ENCODE data around the gene BCO1. TPM values are rescaled to one million over a fixed set of nuclear protein-coding genes. Genes with fewer than 3 reads are reported as not detected.

The BCO1 gene
- total and polyA plus RNA-seq, 2 donors from 2014 or later: 1.4 to 3.0 TPM

GRCh38 chr16:81275795-81276194, 37.3 kb downstream of the BCO1 start:
- intact Hi-C loops (cut with DNase I): no loop called here
- no peak overlapping the region for H3K27ac ChIP-seq (ENCODE audit: low read depth in 2 of 2, low read length in 2 of 2)
- no peak for FAIRE-seq

DNA sequence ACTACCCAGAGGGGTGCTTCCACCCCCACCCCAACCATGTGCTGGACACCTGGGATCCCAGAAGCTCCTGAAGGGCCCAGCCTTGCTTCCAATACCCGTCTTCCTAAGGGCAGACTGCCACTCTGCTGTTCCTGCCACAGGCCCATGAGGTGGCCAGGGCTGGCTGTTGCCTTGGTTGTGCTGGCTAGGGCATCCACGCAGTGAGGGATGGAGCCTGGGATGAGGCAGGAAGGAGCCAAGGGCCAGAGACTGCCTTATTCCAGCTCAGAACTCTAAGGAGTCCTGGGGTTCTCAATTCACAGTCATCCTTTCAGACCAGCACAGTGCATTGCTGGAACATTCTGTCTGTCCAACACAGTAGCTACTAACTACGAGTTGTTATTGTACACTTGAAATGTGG, 37.8 kb downstream of the BCO1 start:
- Histone ChIP-seq H3K27me3 (ENCODE audit: control insufficient read depth, insufficient read depth, low read length) (no peaks in the 10 kb centered on the region), H3K4me1 (ENCODE audit: control insufficient read depth in 2 of 3, insufficient read depth in 2 of 3, low read depth in 1 of 3, low read length in 3 of 3) (no peaks in the 10 kb centered on the region), H3K9me3 (ENCODE audit: control insufficient read depth in 2 of 3, insufficient read depth in 1 of 3, low read length in 3 of 3) (no peaks in the 10 kb centered on the region), H3K27ac (ENCODE audit: low read depth in 2 of 2, low read length in 2 of 2) (no peak overlapping the region), H3K36me3 (ENCODE audit: control insufficient read depth in 2 of 3, insufficient read depth in 3 of 3, low read length in 3 of 3) (no peaks in the 10 kb centered on the region), H3K4me3 (ENCODE audit: low read length in 3 of 3) (no peak overlapping the region), H3K9ac (ENCODE audit: low read length in 3 of 3) (no peak overlapping the region)
- intact Hi-C loops (cut with DNase I): no loop called here
- TF ChIP-seq, protein P1, sequence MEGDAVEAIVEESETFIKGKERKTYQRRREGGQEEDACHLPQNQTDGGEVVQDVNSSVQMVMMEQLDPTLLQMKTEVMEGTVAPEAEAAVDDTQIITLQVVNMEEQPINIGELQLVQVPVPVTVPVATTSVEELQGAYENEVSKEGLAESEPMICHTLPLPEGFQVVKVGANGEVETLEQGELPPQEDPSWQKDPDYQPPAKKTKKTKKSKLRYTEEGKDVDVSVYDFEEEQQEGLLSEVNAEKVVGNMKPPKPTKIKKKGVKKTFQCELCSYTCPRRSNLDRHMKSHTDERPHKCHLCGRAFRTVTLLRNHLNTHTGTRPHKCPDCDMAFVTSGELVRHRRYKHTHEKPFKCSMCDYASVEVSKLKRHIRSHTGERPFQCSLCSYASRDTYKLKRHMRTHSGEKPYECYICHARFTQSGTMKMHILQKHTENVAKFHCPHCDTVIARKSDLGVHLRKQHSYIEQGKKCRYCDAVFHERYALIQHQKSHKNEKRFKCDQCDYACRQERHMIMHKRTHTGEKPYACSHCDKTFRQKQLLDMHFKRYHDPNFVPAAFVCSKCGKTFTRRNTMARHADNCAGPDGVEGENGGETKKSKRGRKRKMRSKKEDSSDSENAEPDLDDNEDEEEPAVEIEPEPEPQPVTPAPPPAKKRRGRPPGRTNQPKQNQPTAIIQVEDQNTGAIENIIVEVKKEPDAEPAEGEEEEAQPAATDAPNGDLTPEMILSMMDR (IDR thresholded peaks at IDR 0.05; ENCODE audit: borderline replicate concordance, extremely low read depth, insufficient read depth): no peak
- no peak for FAIRE-seq
- DNase-seq: no peak

More at GRCh38 chr16:81275795-81276194, 37.3 kb downstream of the BCO1 start:
- Histone ChIP-seq H3K4me3 (ENCODE audit: low read length in 3 of 3) (no peak overlapping the region), H3K9me3 (ENCODE audit: control insufficient read depth in 2 of 3, insufficient read depth in 1 of 3, low read length in 3 of 3) (no peaks in the 10 kb centered on the region), H3K9ac (ENCODE audit: low read length in 3 of 3) (no peak overlapping the region), H3K4me1 (ENCODE audit: control insufficient read depth in 2 of 3, insufficient read depth in 2 of 3, low read depth in 1 of 3, low read length in 3 of 3) (no peaks in the 10 kb centered on the region), H3K36me3 (ENCODE audit: control insufficient read depth in 2 of 3, insufficient read depth in 3 of 3, low read length in 3 of 3) (no peaks in the 10 kb centered on the region), H3K27me3 (ENCODE audit: control insufficient read depth, insufficient read depth, low read length) (no peaks in the 10 kb centered on the region)
- TF ChIP-seq, protein P1 (IDR thresholded peaks at IDR 0.05; ENCODE audit: borderline replicate concordance, extremely low read depth, insufficient read depth): no peak
- no peak for DNase-seq

GRCh38 chr16:81277541-81278080, 39.1 kb downstream of the BCO1 start:
- FAIRE-seq (no peak), DNase-seq (peak in 3 of 5 donors; percentile 27 to 56 (median 42))
- TF ChIP-seq, protein P1 (IDR thresholded peaks at IDR 0.05; ENCODE audit: borderline replicate concordance, extremely low read depth, insufficient read depth): no peak
- Histone ChIP-seq H3K4me1 (ENCODE audit: control insufficient read depth in 2 of 3, insufficient read depth in 2 of 3, low read depth in 1 of 3, low read length in 3 of 3) (no peaks in the 10 kb centered on the region), H3K9ac (ENCODE audit: low read length in 3 of 3) (no peak overlapping the region), H3K4me3 (ENCODE audit: low read length in 3 of 3) (no peak overlapping the region), H3K9me3 (ENCODE audit: control insufficient read depth in 2 of 3, insufficient read depth in 1 of 3, low read length in 3 of 3) (no peaks in the 10 kb centered on the region), H3K36me3 (ENCODE audit: control insufficient read depth in 2 of 3, insufficient read depth in 3 of 3, low read length in 3 of 3) (no peaks in the 10 kb centered on the region), H3K27ac (ENCODE audit: low read depth in 2 of 2, low read length in 2 of 2) (no peak overlapping the region), H3K27me3 (ENCODE audit: control insufficient read depth, insufficient read depth, low read length) (no peaks in the 10 kb centered on the region)
- intact Hi-C loops (cut with DNase I): no loop called here

DNA sequence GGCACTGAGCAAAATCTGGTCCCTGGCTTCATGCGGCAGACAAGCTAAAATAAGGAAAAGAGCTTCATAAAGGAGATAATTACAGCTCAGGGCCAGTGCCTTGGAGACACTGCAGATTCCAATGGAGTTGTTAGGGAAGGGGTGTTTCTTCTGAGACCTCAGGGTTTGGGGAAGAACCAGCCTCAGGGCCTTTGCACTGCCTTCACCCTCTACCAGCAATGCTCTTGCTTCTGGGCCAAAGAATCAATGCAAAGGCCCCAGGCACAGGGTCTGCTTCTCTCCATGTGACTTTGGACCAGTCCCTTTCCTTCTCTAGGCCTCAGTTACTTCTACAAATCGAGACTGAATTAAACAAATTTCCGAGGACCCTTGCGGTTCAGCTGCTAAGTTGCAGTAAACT, 40.0 kb downstream of the BCO1 start:
- FAIRE-seq: no peak
- TF ChIP-seq, protein P1 (IDR thresholded peaks at IDR 0.05; ENCODE audit: borderline replicate concordance, extremely low read depth, insufficient read depth): no peak
- Histone ChIP-seq H3K9ac (ENCODE audit: low read length in 3 of 3) (no peak overlapping the region), H3K4me1 (ENCODE audit: control insufficient read depth in 2 of 3, insufficient read depth in 2 of 3, low read depth in 1 of 3, low read length in 3 of 3) (no peaks in the 10 kb centered on the region), H3K36me3 (ENCODE audit: control insufficient read depth in 2 of 3, insufficient read depth in 3 of 3, low read length in 3 of 3) (no peaks in the 10 kb centered on the region), H3K27ac (ENCODE audit: low read depth in 2 of 2, low read length in 2 of 2) (no peak overlapping the region), H3K4me3 (ENCODE audit: low read length in 3 of 3) (no peak overlapping the region), H3K9me3 (ENCODE audit: control insufficient read depth in 2 of 3, insufficient read depth in 1 of 3, low read length in 3 of 3) (no peaks in the 10 kb centered on the region), H3K27me3 (ENCODE audit: control insufficient read depth, insufficient read depth, low read length) (no peaks in the 10 kb centered on the region)
- no peak for DNase-seq
- intact Hi-C loops (cut with DNase I): no loop called here

All from kidney (tissue), 14 donors.